Measurements from ENCODE around the gene KRT76.

DNA sequence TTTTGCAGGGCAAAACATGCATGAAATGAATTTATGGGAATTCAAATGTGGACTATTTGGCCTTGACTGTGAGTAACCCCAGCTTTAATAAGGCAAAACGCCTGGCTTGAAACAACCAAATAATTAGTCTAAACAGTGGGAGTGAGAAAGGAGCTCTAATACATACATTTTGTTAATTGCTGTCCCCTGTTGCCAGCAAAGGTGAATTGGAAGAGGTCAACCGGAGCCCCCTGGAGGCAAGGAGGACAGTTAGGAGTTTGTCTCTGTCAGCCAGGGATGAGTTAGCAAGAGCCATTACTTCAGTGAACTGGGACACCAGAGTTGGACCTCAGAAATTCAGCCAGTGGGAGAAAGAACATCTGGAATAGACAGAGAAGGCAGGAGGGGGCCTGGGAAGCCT is 17.4 kb downstream of the KRT76 start:
- no peak for TF ChIP-seq EZH2 (IDR thresholded peaks at IDR 0.05; ENCODE audit: borderline replicate concordance, low read depth, low read length, severe bottlenecking)
- TF ChIP-seq, protein P1, sequence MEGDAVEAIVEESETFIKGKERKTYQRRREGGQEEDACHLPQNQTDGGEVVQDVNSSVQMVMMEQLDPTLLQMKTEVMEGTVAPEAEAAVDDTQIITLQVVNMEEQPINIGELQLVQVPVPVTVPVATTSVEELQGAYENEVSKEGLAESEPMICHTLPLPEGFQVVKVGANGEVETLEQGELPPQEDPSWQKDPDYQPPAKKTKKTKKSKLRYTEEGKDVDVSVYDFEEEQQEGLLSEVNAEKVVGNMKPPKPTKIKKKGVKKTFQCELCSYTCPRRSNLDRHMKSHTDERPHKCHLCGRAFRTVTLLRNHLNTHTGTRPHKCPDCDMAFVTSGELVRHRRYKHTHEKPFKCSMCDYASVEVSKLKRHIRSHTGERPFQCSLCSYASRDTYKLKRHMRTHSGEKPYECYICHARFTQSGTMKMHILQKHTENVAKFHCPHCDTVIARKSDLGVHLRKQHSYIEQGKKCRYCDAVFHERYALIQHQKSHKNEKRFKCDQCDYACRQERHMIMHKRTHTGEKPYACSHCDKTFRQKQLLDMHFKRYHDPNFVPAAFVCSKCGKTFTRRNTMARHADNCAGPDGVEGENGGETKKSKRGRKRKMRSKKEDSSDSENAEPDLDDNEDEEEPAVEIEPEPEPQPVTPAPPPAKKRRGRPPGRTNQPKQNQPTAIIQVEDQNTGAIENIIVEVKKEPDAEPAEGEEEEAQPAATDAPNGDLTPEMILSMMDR (IDR thresholded peaks at IDR 0.05; ENCODE audit: borderline replicate concordance, extremely low read depth, low read length, poor library complexity, severe bottlenecking), result peak; percentile 3

All from DND-41 (cell line).